ENCODE measurements around the gene TRIM14.

TRIM14 gene, protein sequence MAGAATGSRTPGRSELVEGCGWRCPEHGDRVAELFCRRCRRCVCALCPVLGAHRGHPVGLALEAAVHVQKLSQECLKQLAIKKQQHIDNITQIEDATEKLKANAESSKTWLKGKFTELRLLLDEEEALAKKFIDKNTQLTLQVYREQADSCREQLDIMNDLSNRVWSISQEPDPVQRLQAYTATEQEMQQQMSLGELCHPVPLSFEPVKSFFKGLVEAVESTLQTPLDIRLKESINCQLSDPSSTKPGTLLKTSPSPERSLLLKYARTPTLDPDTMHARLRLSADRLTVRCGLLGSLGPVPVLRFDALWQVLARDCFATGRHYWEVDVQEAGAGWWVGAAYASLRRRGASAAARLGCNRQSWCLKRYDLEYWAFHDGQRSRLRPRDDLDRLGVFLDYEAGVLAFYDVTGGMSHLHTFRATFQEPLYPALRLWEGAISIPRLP

DNA sequence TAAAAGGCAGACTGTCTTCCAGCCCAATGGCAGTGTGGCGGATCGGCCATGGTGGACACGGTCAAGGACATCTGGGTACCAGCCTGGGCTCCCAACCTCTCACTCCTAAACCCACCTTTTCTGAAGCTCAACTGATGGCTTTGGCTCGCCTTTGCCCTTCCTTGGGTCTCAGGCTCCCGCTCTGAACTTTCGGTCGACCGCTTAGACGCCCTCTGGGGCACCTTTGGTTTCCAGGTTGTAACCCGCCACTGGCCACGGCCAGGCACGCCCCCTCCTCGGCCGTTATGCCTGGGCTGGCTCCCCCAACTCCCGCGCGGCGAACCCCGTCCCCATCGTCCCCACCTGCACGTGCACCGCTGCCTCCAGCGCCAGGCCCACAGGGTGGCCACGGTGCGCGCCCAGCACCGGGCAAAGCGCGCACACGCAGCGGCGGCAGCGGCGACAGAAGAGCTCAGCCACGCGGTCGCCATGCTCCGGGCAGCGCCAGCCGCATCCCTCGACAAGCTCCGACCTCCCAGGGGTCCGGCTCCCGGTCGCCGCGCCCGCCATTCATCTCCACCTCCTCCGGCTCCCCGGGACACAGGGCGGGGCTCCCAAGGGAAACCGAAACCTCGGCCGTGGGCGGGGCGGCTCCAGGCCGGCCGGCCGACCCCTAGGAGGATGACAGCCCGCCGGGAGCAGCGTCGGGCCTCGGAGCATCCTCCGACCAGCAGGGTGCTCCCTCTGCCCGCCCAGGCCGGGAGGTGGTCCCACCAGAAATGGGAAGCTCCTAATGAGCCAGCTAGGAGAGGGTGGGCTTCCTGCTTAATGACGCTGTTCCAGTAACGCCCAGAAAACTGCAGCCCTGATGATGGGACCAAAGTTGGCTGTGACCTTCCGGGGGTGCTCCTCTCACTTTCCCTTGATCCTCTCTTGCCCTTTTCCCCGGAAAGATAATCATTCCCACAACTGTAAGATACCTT lies at the start of gene TRIM14:
TRIM14 (minus strand) TSS at position 583 of the 962 bp plus-strand sequence; CDS start at position 549, 34 bp downstream.
- peak; percentile 45 for DNase-seq (ENCODE audit: low spot score)

DNA sequence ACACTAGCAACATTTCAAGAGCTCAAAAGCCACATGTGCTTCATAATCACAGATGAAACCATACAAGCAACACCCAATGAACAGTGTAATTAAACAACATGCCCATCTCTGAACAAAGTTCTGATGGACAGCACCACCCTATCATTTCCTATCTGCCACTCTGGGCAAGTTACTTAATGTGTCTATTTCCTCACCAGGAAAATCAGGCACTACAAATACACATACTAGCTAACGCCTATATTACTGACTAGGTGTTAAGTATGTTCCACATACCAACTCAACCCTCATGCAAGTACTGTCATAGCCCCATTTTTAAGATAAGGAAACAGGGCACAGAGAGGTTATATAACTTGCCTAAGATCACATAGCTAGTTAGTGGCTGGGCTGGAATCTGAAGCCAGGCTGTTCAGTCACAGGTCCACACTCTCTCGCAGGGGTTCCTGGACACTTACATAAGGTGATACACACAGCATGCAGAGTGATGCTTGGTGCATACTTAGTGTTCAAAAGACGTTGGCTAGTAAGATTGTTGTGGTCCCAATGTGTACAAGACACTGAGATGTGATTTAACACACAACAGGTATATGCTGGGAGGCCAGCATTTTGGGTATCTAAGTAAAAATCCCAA lies 49.2 kb upstream of the TRIM14 start:
- no peak for DNase-seq (ENCODE audit: low spot score)

DNA sequence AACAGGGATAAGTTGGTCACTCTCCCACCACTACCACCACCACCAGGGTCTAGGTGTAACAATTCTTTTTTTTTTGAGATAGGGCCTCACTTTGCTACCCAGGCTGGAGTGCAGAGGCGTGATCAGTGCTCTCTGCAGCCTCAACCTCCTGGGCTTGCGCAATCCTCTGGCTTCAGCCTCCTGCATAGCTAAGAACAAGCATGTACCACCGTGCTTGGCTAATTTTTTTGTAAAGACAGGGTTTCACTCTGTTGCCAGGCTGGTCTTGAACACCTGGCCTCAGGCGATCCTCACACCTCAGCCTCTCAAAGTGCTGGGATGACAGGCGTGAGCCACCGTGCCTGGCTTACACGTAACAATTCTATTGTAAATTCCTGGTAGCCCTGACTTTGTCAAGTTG lies 45.9 kb upstream of the TRIM14 start:
- no peak for DNase-seq (ENCODE audit: low spot score)

DNA sequence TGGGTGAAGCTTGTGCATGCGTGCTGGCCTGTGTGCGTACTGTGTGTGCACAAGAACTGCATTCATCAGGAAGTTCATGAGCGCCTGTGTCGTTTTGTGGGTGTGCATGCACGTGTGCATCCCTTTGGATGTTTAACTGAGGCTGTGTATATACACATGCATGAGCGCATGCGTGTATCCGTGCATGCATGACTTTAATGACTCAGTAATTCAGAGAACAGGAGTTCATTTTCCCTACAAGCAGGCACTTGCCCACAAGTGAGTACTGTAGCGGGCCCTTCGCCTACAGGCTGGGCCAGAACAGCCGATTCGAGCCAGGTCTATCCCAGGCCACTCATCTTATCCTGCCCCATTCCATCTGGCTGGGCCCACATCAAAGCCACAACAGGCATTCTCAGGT lies 43.6 kb upstream of the TRIM14 start:
- DNase-seq (ENCODE audit: low spot score): no peak

DNA sequence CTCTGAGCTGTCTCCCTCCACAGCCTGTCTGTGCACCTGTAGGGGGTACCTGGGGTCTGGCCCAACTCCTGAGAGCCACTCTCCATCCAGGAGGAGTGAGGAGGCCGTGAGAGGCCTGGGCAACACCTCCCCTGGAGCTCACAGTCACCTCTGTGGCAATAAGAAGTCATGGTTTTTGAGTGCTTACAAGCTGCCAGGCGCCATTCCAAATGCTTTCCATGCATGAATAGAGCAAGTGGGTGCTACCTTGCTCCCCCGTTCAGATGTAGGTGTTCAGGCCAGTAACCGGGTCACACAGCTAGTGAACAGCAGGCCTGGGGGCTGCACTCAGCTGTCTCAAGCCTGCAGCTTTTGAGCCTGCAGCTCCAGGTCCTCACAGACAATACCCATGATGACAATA lies 42.8 kb upstream of the TRIM14 start:
- no peak for DNase-seq (ENCODE audit: low spot score)

DNA sequence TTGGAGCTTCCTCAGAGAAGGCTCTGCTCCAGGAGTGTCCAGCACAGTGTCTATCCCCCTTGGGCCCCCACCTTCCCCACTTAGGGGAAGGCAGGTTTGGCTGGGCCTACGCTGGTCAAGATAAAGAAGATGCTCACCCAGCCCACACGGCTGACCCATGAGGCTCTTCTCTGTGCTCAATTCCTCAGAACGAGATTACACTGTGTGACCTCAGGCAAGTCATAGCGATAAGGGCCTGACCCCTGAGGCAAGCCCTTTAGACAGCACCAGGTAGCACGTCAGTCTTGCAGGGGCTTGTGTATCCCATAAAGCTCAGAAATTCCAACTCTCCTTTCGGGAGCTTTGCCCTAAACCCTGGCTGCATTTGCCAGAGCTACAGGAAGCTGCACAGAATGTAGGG lies 40.8 kb upstream of the TRIM14 start:
- no peak for DNase-seq (ENCODE audit: low spot score)

DNA sequence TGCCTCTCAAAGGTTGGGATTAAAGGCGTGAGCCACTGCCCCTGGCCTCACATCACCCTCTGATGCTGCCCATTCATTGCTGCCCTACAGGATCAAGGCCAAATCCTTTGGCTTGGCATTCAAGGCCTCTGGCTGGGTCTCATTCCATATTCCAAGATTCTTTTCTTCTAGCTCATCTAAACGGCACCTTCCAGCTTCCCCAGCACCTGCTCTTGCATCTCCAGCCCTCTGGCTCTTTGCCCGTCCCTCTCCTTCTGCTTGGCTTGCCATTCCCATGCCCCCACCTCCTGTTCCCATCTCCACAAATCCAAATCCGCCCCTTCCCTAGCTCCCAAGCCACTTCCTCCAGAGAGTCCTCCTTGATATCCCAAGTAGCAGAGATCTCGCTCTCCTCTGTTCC lies 40.3 kb upstream of the TRIM14 start:
- DNase-seq (ENCODE audit: low spot score): no peak

DNA sequence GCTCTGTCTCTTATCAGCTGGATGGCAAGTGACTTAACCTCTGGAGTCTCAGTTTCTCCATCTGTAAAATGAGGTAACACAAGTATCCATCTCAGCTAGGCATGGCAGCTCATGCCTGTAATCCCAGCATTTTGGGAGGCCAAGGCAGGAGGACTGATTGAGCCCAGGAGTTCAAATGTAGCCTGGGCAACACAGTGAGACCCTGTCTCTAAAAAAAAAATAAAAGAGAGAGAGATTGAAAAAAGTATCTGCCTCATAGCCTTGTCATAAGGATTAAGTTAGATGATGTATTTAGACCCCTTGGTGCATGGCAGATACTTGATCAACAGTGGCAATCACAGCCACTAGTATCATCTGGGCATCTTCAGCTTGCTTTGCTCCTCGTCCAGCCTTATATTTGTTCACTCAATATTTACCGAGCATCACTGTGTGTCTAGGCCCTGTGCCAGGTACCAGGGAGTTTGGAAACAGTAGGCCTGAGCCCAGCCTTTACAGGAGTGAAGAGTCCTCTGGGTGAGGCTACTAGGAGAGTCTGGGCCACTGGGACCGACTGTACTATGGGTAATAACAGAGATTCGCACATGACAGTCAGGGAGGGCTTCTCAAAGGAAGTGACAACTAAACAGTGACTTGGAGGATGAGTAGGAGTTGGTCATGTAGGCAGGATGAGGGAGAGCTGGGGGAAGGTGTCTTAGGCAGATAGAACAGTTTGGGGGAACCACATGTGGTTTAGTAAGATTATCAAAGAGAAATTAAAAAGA lies 39.2 kb upstream of the TRIM14 start:
- no peak for DNase-seq (ENCODE audit: low spot score)

DNA sequence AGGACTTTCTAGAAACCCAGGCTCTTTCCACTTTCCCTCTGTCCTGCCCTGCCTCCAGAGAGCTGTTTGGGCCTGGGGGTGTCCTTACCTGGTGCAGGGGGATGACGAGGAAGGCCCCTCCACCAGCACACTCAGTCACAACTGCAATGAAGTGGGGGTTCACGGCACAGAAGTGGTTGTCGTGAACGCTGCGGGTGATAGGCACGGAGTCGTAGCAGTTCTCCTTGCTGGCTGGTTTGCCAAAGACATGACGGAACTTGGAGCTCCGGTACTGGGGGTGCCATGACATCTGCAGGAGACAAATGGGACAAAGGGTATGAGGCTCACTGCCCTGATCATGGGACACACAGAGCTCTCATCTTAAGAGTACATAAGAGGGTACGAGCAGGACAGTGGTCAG lies 38.4 kb upstream of the TRIM14 start:
- no peak for DNase-seq (ENCODE audit: low spot score)

DNA sequence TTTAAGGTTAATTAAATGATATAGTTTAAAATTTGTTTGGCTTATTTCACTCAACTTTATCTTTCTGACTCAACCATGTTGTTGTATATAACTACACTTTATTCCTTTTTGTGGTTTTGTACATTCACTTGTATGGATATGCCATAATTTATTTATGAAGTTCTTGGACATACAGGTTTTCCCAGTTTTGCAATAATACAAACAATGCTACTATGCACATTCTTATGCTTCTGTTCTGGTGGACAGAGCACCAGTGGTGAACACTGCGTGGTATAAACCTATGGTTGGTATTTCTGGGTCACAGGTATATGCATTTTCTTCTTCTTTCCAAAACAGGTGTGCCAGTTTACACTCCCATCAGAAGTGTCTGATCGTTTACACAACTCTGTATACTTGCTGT lies 35.7 kb upstream of the TRIM14 start:
- DNase-seq (ENCODE audit: low spot score): no peak

DNA sequence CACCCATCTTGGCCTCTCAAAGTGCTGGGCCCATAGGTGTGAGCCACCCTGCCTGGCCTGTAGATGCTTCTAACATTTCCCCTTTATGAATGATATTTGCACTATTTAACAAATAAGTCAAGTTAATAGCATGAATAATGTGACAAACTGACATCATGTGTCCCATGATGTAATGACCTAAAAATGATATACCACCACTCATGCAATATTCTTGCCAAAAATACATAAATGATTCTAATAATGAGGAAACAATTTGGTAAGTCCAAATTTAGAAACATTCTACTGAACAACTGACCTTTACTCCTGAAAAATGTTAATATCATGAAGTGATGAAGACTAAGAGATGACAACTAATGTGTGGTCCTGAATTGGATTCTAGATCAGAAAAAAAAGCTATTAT lies 33.5 kb upstream of the TRIM14 start:
- DNase-seq (ENCODE audit: low spot score): no peak

DNA sequence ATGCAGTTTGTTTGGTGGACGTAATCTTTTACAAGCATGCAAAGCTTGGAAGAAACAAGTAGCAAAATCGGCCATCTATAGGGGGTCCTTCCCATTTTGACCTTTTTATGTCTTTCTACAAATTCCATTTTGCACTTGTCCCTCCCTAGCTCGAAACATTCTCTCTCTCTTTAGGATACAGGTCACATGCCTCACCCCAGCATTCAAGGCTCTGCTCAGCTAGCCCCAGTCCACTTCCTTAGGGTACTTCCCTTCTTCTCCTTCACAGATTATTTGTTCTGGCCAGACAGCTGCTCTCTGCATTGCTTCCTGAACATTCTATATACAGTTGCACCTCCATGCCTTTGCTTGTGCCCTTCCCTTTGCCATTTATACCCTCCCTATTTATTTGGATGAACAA lies 31.7 kb upstream of the TRIM14 start:
- no peak for DNase-seq (ENCODE audit: low spot score)

DNA sequence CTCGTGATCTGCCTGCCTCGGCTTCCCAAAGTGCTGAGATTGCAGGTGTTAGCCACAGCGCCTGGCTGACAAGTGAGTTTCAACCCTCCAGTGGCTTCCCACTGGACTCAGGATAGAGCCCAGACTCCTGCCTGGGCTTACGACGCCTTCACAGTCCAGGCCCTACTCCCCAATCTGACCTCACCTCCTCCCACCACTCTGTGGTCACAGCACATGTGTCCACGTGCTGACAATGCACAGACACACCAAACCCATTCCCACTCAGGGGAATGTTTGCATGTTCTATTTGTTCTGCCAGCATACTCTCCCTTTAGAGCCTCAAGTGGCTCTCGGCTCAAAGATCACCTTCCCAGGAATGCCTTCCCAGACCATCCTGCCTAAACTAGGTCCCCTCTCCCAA lies 31.1 kb upstream of the TRIM14 start:
- DNase-seq (ENCODE audit: low spot score): no peak

DNA sequence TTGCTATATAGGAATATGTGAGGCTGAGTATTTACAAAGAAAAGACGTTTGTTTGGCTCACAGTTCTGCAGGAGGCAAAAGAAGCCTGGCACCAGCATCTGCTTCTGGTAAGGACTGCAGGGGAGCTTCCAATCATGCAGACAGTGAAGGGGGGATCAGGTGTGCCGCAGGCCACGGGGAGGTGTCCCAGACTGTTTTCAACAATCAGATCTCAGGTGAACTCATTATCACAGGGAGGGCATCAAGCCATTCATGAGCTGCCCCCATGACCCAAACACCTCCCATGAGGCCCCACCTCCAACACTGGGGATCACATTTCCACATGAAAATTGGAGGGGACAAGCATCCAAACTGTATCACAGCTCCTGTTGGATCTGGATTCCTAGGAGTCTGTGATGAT lies 30.4 kb upstream of the TRIM14 start:
- no peak for DNase-seq (ENCODE audit: low spot score)

DNA sequence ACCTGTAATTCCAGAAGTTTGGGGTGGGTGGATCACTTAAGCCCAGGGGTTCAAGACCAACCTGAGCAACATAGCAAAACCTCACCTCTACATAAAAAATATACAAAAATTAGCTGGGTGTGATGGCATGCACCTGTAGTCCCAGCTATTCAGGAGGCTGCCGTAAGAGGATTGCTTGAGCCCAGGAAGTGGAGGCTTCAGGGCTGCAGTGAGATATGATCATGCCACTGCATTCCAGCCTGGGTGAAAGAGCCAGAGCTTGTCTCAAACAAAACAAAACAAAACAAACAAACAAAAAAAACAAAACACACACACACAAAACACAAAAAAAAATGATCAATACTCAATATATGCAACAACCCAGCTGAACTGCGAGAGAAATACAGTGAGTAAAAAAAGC lies 29.5 kb upstream of the TRIM14 start:
- DNase-seq (ENCODE audit: low spot score): no peak

DNA sequence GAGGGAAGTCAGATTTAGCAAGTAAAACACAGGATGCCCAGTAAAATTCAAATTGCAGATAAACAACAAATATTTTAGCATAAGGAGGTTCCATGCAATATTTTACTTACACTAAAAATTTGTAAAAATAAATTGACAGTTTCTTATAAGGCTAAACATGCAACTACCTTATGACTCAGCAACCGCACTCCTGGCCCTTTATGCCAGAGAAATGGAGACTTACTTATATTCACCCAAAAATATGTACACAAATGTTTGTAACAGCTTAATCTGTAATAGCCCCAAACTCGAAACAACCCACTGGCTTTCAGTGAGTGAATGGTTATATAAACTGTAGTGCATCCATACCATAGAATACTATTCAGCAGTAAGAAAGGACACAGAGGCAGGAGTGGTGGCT lies 28.6 kb upstream of the TRIM14 start:
- DNase-seq (ENCODE audit: low spot score): no peak

DNA sequence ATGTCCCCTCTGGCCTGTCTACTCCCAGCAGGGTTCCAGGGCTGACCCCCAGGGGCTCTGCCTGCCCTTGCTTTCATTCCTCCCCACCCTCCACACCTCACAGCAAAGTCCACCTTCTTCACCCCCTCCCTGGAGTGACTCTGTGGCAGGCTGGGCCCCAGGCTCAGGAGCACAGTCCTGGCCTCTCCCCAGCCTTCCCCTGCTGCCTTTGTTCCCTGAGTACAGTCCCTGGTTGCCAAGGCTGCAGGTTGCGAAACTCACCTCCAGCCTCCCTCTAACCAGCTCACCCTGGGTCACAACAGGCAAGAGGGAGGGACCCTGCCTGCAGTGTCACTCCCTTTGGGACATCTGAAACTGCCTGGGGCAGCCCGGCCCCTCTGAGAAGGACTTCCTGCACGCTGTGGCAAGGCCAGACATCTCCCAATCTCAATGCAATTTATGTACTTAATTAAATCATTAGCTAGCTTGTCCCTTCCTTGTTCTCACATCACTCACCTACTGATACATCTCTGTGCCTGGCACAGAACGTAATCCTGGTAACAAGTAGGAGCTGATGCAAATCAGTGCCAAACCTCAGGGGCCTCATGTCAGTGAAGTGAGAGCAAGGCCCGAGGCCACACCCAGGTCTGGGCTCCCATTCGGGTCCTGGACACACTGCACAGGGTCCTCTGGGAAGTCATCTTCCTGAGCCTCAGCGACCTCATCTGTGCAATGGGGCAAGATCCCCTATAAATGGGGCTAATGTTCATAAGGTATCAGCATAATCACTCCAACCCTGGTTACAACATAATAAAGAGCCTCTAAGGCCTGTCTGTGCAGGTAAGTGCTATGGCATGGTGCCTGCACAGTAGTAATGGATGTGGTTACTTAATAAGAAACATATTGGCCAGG lies 27.3 kb upstream of the TRIM14 start:
- no peak for DNase-seq (ENCODE audit: low spot score)

DNA sequence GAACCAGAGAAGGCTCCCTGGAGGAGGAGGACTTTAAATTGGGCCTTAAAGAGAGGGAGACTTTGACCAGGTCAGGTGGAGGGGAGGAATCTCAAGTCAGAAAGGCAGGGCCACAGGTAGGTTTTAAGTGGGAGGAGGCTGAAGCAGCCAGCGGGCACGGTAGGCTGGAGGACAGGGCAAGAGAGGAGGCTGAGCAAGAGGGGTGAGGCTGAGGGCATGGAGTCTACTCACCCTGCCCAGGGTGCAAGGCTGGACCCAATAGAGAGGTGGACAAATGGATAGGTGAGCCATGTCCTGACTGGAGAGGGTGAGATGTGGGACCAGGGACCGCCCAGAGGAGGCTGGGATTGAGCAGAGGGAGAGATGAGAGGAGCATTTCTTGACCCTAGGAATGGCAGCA lies 25.6 kb upstream of the TRIM14 start:
- no peak for DNase-seq (ENCODE audit: low spot score)

DNA sequence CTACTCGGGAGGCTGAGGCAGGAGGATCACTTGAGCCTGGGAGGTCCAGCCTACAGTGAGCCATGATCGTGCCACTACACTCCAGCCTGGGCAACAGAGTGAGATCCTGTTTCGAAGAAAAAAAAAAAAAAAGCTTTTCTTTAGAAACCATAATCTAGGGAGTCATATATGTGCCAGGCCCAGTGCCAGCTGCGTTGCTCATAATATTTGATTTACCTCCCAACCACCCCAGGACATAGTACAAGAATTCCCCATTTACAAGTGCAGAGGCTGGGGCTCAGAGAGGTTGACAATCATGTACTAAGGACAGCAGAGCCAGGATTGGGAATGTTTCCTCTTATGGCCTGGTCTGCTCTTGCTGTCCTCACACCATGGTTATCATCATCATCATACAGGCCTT lies 25.1 kb upstream of the TRIM14 start:
- DNase-seq (ENCODE audit: low spot score): no peak

DNA sequence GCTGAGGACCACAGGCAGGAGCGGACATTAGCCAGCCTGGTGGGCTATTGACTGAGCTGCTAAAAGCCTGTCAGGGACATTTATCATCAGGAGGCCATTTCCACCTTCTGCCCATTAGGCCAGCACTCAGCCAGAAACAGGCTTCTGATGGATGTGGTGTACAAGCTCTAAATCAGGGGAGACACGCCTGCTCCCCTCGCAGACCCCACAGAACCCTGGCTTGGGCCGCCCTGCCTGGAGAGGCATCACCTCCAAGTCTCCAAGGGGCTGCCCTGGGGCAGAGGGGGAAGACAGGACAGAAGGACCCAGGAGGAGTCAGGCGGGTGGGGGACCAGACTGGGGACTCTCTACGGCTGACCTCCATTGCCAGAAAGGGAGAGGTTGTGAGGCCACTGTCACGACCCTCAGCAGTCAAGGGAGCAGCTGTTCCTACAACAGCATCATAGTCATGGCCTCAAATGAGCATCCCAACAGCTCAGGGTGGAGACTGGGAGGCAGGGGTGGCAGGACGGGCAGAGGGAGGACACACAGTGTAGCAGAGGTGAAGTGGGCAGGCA lies 24.0 kb upstream of the TRIM14 start:
- DNase-seq (ENCODE audit: low spot score): no peak
